ENCODE data around the gene ZBTB8B. TPM values are rescaled to one million over a fixed set of nuclear protein-coding genes. Genes with fewer than 3 reads are reported as not detected.

ZBTB8B gene
- total and polyA plus RNA-seq, 2 donors (not counting 3 experiments of a cell fraction or from before 2014, with no cell fraction given), result 0.01 to 0.02 TPM

DNA sequence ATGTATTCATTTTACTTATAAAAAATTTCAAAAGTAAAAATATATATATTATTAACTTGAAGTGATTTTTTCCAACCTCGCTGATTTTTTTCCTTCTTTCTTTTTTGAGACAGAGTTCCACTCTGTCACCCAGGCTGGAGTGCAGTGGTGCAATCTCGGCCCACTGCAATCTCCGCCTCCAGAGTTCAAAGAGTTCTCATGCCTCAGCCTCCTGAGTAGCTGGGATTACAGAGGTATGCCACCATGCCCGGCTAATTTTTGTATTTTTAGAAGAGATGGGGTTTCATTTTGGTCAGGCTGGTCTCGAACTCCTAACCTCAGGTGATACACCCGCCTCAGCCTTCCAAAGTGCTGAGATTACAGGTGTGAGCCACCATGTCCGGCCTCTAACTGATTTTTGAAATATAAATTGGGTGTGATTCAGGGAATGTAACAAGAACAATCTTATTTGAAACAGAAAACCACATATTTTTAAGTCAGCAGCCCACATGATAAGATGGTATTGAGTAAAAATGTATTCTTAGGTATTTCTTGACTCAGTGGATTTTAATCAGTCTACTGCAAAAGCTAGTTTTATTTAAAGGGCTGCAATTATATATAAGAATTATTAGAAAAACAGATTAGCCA is 30.0 kb downstream of the ZBTB8B start:
- no peaks in the 10 kb centered on the region for H3K9me3 ChIP-seq (replicated peaks; ENCODE audit: control insufficient read depth, insufficient read depth, low read length)
- H2AFZ ChIP-seq (ENCODE audit: low read depth, low read length), result no peak overlapping the region
- H3K27ac ChIP-seq (ENCODE audit: insufficient read depth, low read depth, low read length), result no peak overlapping the region
- no peak overlapping the region for H3K4me3 ChIP-seq (replicated peaks in 1 of 3; ENCODE audit: insufficient read depth in 1 of 3, low read depth in 1 of 3, low read length in 3 of 3)
- H3K4me1 ChIP-seq (ENCODE audit: control insufficient read depth, extremely low read depth, insufficient read depth, low read length), result peaks cover 10% of the 10 kb centered on the region
- BruUV-seq (replicated peaks), result no TSS peak
- intact Hi-C loops (cut with micrococcal nuclease) (no loop called here), dilution Hi-C loops (cut with MboI; ENCODE audit: extremely low pct_ligation_motif_present, low sequenced_read_pairs) (no loop called here)
- DNase-seq (ENCODE audit: low read depth, low spot score), result no peak
- no peak for TF ChIP-seq MYC (IDR thresholded peaks at IDR 0.05; ENCODE audit: low read depth, low read length)
- TF ChIP-seq, protein P1, sequence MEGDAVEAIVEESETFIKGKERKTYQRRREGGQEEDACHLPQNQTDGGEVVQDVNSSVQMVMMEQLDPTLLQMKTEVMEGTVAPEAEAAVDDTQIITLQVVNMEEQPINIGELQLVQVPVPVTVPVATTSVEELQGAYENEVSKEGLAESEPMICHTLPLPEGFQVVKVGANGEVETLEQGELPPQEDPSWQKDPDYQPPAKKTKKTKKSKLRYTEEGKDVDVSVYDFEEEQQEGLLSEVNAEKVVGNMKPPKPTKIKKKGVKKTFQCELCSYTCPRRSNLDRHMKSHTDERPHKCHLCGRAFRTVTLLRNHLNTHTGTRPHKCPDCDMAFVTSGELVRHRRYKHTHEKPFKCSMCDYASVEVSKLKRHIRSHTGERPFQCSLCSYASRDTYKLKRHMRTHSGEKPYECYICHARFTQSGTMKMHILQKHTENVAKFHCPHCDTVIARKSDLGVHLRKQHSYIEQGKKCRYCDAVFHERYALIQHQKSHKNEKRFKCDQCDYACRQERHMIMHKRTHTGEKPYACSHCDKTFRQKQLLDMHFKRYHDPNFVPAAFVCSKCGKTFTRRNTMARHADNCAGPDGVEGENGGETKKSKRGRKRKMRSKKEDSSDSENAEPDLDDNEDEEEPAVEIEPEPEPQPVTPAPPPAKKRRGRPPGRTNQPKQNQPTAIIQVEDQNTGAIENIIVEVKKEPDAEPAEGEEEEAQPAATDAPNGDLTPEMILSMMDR (IDR thresholded peaks at IDR 0.05; ENCODE audit: extremely low read depth in 1 of 2, insufficient read depth in 1 of 2, low read depth in 1 of 2, low read length in 2 of 2), result no peak
- TF ChIP-seq EZH2 (IDR thresholded peaks at IDR 0.05; ENCODE audit: borderline replicate concordance, low read depth, low read length, severe bottlenecking), result no peak
- TF ChIP-seq FOS (IDR thresholded peaks at IDR 0.05; ENCODE audit: borderline replicate concordance, insufficient read depth, low read length), result no peak
- TF ChIP-seq JUN (IDR thresholded peaks at IDR 0.05; ENCODE audit: borderline replicate concordance, insufficient read depth, insufficient read length, low read depth), result no peak
- no peak for TF ChIP-seq POLR2AphosphoS5 (IDR thresholded peaks at IDR 0.05; ENCODE audit: insufficient read depth, low read depth, low read length)
- no peak overlapping the region for H3K9ac ChIP-seq (replicated peaks; ENCODE audit: extremely low read depth, insufficient read depth, low read length)
- ChIA-PET CTCF (interaction anchor here (1.3 kb wide), 1 partner anchor 10 kb away, joined by 4 read pairs; no protein-coding TSS in a partner anchor), POLR2A (no interaction called here)
- H3K36me3 ChIP-seq (ENCODE audit: control insufficient read depth in 2 of 2, extremely low read depth in 1 of 2, insufficient read depth in 2 of 2, low read length in 2 of 2), result no peaks in the 10 kb centered on the region
- H3K9me1 ChIP-seq (replicated peaks; ENCODE audit: control insufficient read depth, extremely low read depth, insufficient read depth, low read length), result no peaks in the 10 kb centered on the region
- H3K79me2 ChIP-seq (ENCODE audit: control insufficient read depth, insufficient read depth, low read length), result no peaks in the 10 kb centered on the region
- H4K20me1 ChIP-seq (replicated peaks; ENCODE audit: control insufficient read depth, extremely low read depth, insufficient read depth, low read length), result no peaks in the 10 kb centered on the region
- H3K27me3 ChIP-seq (ENCODE audit: control insufficient read depth in 2 of 2, insufficient read depth in 2 of 2, low read length in 2 of 2), result no peaks in the 10 kb centered on the region
- no peak for FAIRE-seq
- no peak overlapping the region for H3K4me2 ChIP-seq (ENCODE audit: insufficient read depth, low read length)
